ENCODE measurements around the gene ARHGEF17. TPM values are rescaled to one million over a fixed set of nuclear protein-coding genes. Genes with fewer than 3 reads are reported as not detected.

Gene ARHGEF17
- polyA plus RNA-seq, 3 donors = 0.16 to 1.2 (median 0.55) TPM

- H3K9ac ChIP-seq (ENCODE audit: insufficient read depth, low read length, poor library complexity, severe bottlenecking) = no peak overlapping the region
- H3K4me3 ChIP-seq (replicated peaks in 1 of 3; ENCODE audit: low read depth in 2 of 3, low read length in 3 of 3) = no peak overlapping the region
- Mint-ChIP-seq H3K27ac (peak overlapping the region; percentile 6 to 77 (median 60)), H3K4me1 (peaks cover 22% of the 10 kb centered on the region), H3K36me3 (peaks cover 58 to 74% of the 10 kb centered on the region in 2 donors), H3K4me3 (no peak overlapping the region), H3K27me3 (ENCODE audit: low read depth in 3 of 3) (no peaks in the 10 kb centered on the region), H3K9me3 (no peaks in the 10 kb centered on the region)
- intact Hi-C loops (cut with micrococcal nuclease) = loop anchor here in 1 of 2 donors (2.0 kb wide), 1 partner anchor 261 kb away; no protein-coding TSS in a partner anchor
- H3K9me3 ChIP-seq (replicated peaks in 1 of 2; ENCODE audit: control insufficient read depth in 1 of 2, insufficient read depth in 1 of 2, low read length in 2 of 2) = no peaks in the 10 kb centered on the region
- H4K20me1 ChIP-seq (ENCODE audit: insufficient read depth, low read length) = peaks cover 97% of the 10 kb centered on the region
- H2AFZ ChIP-seq (ENCODE audit: insufficient read depth, low read depth, low read length, poor library complexity, severe bottlenecking) = no peak overlapping the region
- peaks cover 60 to 75% of the 10 kb centered on the region in 2 donors for H3K36me3 ChIP-seq (replicated peaks in 1 of 2; ENCODE audit: control insufficient read depth in 1 of 2, insufficient read depth in 2 of 2, low read length in 2 of 2)
- WGBS (ENCODE audit: insufficient coverage) = 90% methylated on average over 4 of the region's 6 CpGs
- H3K27me3 ChIP-seq (ENCODE audit: control insufficient read depth in 2 of 2, insufficient read depth in 2 of 2, low read length in 2 of 2) = no peaks in the 10 kb centered on the region
- H3K4me2 ChIP-seq (replicated peaks; ENCODE audit: extremely low read depth, low read length, poor library complexity, severe bottlenecking) = no peak overlapping the region
- no peak for TF ChIP-seq CTCF (IDR thresholded peaks at IDR 0.05)
- peaks cover 11 to 23% of the 10 kb centered on the region in 2 donors for H3K4me1 ChIP-seq (ENCODE audit: control insufficient read depth in 1 of 2, insufficient read depth in 2 of 2, low read length in 2 of 2)
- H3K79me2 ChIP-seq (ENCODE audit: insufficient read depth, low read length) = peaks cover 16% of the 10 kb centered on the region
- H3K27ac ChIP-seq (ENCODE audit: low read depth in 1 of 2, low read length in 2 of 2) = peak overlapping the region in 1 of 2 donors; percentile 30
- DNase-seq = no peak
Measured at GRCh38 chr11:73400293-73400692, 92.2 kb downstream of the ARHGEF17 start.

GRCh38 chr11:73401217-73401923 lies 93.3 kb downstream of the ARHGEF17 start:
- Histone ChIP-seq H4K20me1 (ENCODE audit: insufficient read depth, low read length) (peaks cover 97% of the 10 kb centered on the region), H3K36me3 (replicated peaks in 1 of 2; ENCODE audit: control insufficient read depth in 1 of 2, insufficient read depth in 2 of 2, low read length in 2 of 2) (peaks cover 60 to 75% of the 10 kb centered on the region in 2 donors), H3K79me2 (ENCODE audit: insufficient read depth, low read length) (peaks cover 7% of the 10 kb centered on the region), H3K4me2 (replicated peaks; ENCODE audit: extremely low read depth, low read length, poor library complexity, severe bottlenecking) (no peak overlapping the region), H3K27ac (ENCODE audit: low read depth in 1 of 2, low read length in 2 of 2) (peak overlapping the region in 1 of 2 donors; percentile 16), H3K9ac (ENCODE audit: insufficient read depth, low read length, poor library complexity, severe bottlenecking) (no peak overlapping the region), H3K4me1 (ENCODE audit: control insufficient read depth in 1 of 2, insufficient read depth in 2 of 2, low read length in 2 of 2) (peaks cover 11 to 23% of the 10 kb centered on the region in 2 donors), H3K4me3 (replicated peaks in 1 of 3; ENCODE audit: low read depth in 2 of 3, low read length in 3 of 3) (no peak overlapping the region), H3K9me3 (replicated peaks in 1 of 2; ENCODE audit: control insufficient read depth in 1 of 2, insufficient read depth in 1 of 2, low read length in 2 of 2) (no peaks in the 10 kb centered on the region), H3K27me3 (ENCODE audit: control insufficient read depth in 2 of 2, insufficient read depth in 2 of 2, low read length in 2 of 2) (no peaks in the 10 kb centered on the region), H2AFZ (ENCODE audit: insufficient read depth, low read depth, low read length, poor library complexity, severe bottlenecking) (no peak overlapping the region)
- Mint-ChIP-seq H3K27me3 (ENCODE audit: low read depth in 3 of 3) (no peaks in the 10 kb centered on the region), H3K27ac (peak overlapping the region in 5 of 7 donors; percentile 6 to 63 (median 30)), H3K9me3 (no peaks in the 10 kb centered on the region), H3K4me1 (peaks cover 23% of the 10 kb centered on the region), H3K4me3 (no peak overlapping the region), H3K36me3 (peaks cover 59 to 74% of the 10 kb centered on the region in 2 donors)
- no peak for DNase-seq
- 100% methylated on average over 1 of the region's 3 CpGs for WGBS (ENCODE audit: insufficient coverage)
- intact Hi-C loops (cut with micrococcal nuclease) = loop anchor here in 1 of 2 donors (2.0 kb wide), 1 partner anchor 259 kb away; no protein-coding TSS in a partner anchor
- no peak for TF ChIP-seq CTCF (IDR thresholded peaks at IDR 0.05)
